GM18526 (cell line): ENCODE measurements around the gene MMP12.

Experiments used
- POLR2A ChIP-seq: IDR thresholded peaks from 3 replicates; pipeline ENCODE4 v1.6.1; 2011; ENCODE audit not compliant: insufficient read length; ENCODE audit errors: extremely low read depth

MMP12 gene

GRCh38 chr11:102830001-102830727 lies 44.6 kb downstream of the MMP12 start:
- no peak for TF ChIP-seq POLR2A

GRCh38 chr11:102829316-102830000 lies 45.3 kb downstream of the MMP12 start:
- no peak for TF ChIP-seq POLR2A

- TF ChIP-seq POLR2A = no peak
Observed at GRCh38 chr11:102824556-102824955, 50.2 kb downstream of the MMP12 start.

- no peak for TF ChIP-seq POLR2A
Observed at GRCh38 chr11:102819491-102819890, 55.3 kb downstream of the MMP12 start.

GRCh38 chr11:102813484-102813883 lies 61.3 kb downstream of the MMP12 start:
- no peak for TF ChIP-seq POLR2A
